GM21381 (cell line): Measurements from ENCODE around the gene RAB40C.
A peak's percentile ranks its signal among the peaks of the same experiment; 100 is the strongest.

Experiments
- ATAC-seq: cut with Tn5 transposase; IDR thresholded peaks from one replicate; pipeline ENCODE4 v1.9.1; 2021; ENCODE audit warnings: mild to moderate bottlenecking, moderate library complexity; ENCODE audit not compliant: unreplicated experiment

The RAB40C gene

GRCh38 chr16:666572-666971, 76.7 kb downstream of the RAB40C start:
- no peak for ATAC-seq

- ATAC-seq: no peak
Observed at GRCh38 chr16:667113-667779, 77.4 kb downstream of the RAB40C start.

GRCh38 chr16:667780-668518, 78.1 kb downstream of the RAB40C start, which contains the start of gene RHOT2:
Gene RHOT2 (plus strand): TSS chr16:668132. CDS start chr16:668200, 68 bp downstream.
- peak; percentile 83 for ATAC-seq

GRCh38 chr16:668519-669171, 78.8 kb downstream of the RAB40C start:
- no peak for ATAC-seq

GRCh38 chr16:669666-670065, 79.8 kb downstream of the RAB40C start:
- no peak for ATAC-seq

GRCh38 chr16:670485-671352, 80.9 kb downstream of the RAB40C start:
- no peak for ATAC-seq

GRCh38 chr16:671353-672131, 81.7 kb downstream of the RAB40C start:
- ATAC-seq: no peak

GRCh38 chr16:672371-672770, 82.5 kb downstream of the RAB40C start:
- ATAC-seq: no peak

GRCh38 chr16:672851-673250, 83.0 kb downstream of the RAB40C start:
- no peak for ATAC-seq

GRCh38 chr16:673399-673991, 83.6 kb downstream of the RAB40C start:
- no peak for ATAC-seq

GRCh38 chr16:674214-674881, 84.5 kb downstream of the RAB40C start:
- no peak for ATAC-seq

- ATAC-seq: no peak
Observed at GRCh38 chr16:674968-675883, 85.4 kb downstream of the RAB40C start, which contains the start of gene RHBDL1. Gene RHBDL1 (plus strand): TSS chr16:675671. CDS start chr16:675791, 120 bp downstream.

- ATAC-seq: no peak
Observed at GRCh38 chr16:675884-676564, 86.2 kb downstream of the RAB40C start.

GRCh38 chr16:676565-676902, 86.7 kb downstream of the RAB40C start:
- ATAC-seq: no peak

- ATAC-seq: no peak
Observed at GRCh38 chr16:676913-677312, 87.0 kb downstream of the RAB40C start.

GRCh38 chr16:677316-678190, 87.7 kb downstream of the RAB40C start:
- no peak for ATAC-seq
